GM20000 (cell line): Measurements from ENCODE around the gene FAM53B.

Experiments
- DNase-seq: peaks from one replicate; pipeline ENCODE4 v3.0.0; 2012; ENCODE audit warnings: low spot score
- CTCF ChIP-seq: IDR thresholded peaks from 2 replicates; pipeline ENCODE4 v1.5.1; 2012; ENCODE audit warnings: mild to moderate bottlenecking, control low read depth; ENCODE audit errors: extremely low read depth, missing control alignments

FAM53B gene

GRCh38 chr10:124577651-124578050, 166.5 kb downstream of the FAM53B start:
- no peak for DNase-seq
- no peak for TF ChIP-seq CTCF

DNA sequence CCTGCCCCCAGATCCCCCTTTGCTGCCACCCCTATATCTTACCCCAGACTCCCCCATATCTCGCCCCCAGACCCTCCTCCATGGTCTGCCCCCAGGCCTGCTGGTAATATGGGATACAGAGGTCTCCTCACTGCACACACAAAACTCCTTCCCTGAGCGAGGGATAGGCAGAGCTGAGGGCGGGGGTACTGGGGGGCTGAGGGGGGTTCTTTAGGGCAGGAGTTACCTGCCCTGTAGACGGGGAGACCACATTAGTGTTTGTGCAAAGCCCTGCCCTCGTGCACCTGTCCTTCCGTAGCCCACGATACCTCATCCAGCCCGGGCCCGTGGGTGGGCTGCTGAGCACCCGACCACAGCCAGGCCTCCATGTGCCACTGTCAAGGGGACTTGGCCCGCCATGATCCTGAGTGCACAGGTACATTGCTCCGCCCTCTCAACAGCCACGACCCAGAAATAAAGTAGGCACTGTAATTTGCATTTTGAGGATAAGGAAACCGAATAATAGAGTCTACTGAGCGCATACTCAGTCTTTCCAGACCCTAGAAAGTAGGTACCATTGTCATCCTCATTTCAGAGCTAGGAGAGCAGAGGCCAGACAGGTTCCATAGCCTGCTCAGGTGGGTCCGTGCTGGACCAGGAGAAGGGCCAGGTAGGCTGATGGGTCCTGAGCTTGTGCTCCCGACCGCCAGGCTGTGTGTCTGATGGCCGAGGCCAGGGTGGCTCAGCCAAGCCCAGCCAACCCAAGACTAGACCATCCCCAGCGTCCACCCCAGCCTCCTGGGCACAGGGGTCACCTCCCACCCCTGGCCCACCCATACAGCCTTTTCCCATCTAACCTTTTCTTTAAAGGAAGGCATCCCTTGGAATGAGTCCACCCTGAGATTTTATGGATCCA, 167.4 kb downstream of the FAM53B start:
- DNase-seq, result no peak
- TF ChIP-seq CTCF, result no peak

- TF ChIP-seq CTCF, result no peak
Measured at GRCh38 chr10:124575107-124576035, 168.8 kb downstream of the FAM53B start.

DNA sequence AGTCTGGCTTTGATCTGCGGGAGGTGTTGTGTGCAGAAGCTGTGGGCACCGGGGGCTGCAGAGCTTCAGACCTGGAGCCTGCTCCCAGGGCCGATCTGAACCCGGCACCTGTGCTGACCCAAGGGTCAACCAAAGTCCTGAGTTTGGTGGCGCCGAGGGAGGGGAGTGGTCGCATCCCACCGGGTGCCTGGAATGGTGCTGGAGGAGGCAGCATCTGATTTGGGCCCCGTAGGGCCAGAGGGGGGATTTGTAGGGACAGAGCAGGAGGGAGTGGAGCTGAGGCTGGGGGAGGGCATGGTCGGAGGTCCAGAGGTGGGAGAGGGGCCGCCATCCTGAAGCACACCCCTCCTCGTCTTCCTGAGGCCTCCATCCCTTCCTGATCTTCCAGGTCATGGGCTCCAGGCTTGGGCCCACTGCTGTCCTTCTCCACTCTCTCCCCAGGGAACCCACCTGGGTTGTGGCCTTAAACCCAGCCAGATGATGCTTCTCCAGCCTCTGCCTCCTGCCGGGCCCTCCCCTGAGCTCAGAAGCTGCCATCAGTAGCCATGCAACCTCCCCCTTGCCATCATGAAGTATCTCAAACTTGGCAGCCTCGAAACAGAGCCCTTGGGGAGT, 169.6 kb downstream of the FAM53B start:
- no peak for TF ChIP-seq CTCF
- DNase-seq, result no peak

More at GRCh38 chr10:124575107-124576035, 168.8 kb downstream of the FAM53B start:
- DNase-seq, result no peak

DNA sequence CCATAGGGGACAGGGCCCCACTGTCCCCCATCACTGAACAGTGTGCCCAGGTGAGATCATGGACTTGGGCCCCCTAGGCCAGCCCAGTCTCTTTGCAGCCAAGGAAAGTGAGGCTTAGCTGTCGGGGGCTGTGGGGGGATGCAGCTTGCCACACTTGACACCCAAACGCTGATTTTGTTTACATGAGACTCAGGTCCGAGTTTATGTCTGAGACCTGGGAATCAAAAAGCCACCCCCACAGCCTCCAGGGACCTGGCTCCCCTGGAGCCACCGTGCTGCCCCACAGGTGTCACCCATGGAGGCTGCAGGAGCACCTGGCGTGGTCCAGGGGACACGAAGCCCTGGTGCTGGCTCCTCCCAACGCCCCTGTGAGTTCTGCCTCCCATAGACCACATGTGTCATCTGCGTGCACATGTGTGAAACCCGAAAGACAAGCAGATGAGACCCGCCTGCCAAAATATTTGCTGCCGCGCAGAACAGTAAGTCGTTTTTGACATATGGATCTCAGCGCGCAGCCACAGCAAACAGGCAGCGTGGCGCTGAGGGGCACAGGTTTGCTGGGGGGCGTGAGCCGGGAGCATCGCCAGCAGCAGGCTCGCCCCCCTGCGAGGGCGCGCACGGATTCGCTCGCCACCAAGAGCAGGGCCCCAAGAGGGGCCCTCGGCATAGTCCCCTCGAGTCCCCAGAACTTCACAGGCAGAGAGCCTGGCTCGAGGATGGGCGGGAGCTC, 170.3 kb downstream of the FAM53B start:
- no peak for DNase-seq
- no peak for TF ChIP-seq CTCF

DNA sequence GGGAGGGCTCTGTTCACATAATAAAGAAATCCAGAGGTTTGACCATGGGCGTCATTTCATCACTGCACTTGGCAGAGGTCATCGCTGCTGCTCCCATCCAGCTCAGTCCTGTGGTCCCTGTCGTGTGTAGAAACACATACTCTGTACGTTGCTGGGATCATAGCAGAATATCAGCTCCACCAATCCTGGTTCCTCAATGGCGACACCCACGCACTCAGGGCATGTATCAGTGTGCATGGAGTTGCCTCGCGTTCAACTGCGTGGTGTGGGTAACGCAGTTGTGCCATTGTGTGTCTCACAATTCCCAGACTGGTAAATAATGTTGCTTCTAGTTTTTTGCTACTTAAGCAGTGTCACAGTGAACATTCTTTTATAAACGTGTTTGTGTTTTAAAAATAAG, 171.4 kb downstream of the FAM53B start:
- no peak for DNase-seq
- no peak for TF ChIP-seq CTCF
